T-cell (primary cell): ENCODE measurements around the gene PGC. TPM values are rescaled to one million over a fixed set of nuclear protein-coding genes. Genes with fewer than 3 reads are reported as not detected.

Experiments used
- ATAC-seq, 4 experiments: fragments of 200-7000 bp in 3 of 4; fragments of 150-1000 bp in 1 of 4; cut with Tn5 transposase; replicated peaks in 1 of 4; 1 replicate in 3 of 4; 2 replicates in 1 of 4; pipeline ENCODE4 v1.10.0; 2021; ENCODE audit warnings: moderate library complexity in 3 of 4, mild to moderate bottlenecking in 2 of 4, moderate number of reproducible peaks in 1 of 4
- CTCF ChIA-PET, 2 donors: fragments of 300-600 bp; sonication (Branson Sonifier 250); formaldehyde crosslinking; loops; one replicate each; lab custom pipeline; 2022; ENCODE audit warnings: antibody characterized with exemption in 2 of 2; lab: Charles Lee
- POLR2A ChIA-PET, 2 donors: fragments of 300-600 bp; sonication (Branson Sonifier 250); formaldehyde crosslinking; loops; one replicate each; lab custom pipeline; 2022; ENCODE audit warnings: antibody characterized with exemption in 2 of 2; lab: Charles Lee
- DNase-seq, 35 experiments: peaks; one replicate each; pipeline versions ENCODE4 v3.0.0 to v3.0.0-alpha.2; 2013 to 2023
- H3K27ac ChIP-seq: one replicate; pipeline ENCODE4 v1.5.1; 2013; ENCODE audit warnings: low read length
- H3K27me3 ChIP-seq, 2 experiments: replicated peaks in 1 of 2; 1 replicate in 1 of 2; 2 replicates in 1 of 2; pipeline versions ENCODE4 v1.6.1 to v1.7.0; 2013; ENCODE audit warnings: low read length in 1 of 2, mixed read lengths in 1 of 2; ENCODE audit not compliant: control insufficient read depth in 2 of 2, insufficient read depth in 2 of 2; ENCODE audit errors: extremely low read depth in 1 of 2
- H3K36me3 ChIP-seq, 2 donors: 1 replicate in 1 of 2; 2 replicates in 1 of 2; pipeline versions ENCODE4 v1.6.1 to v1.7.0; 2013; ENCODE audit warnings: low read length in 1 of 2; ENCODE audit not compliant: control insufficient read depth in 2 of 2, insufficient read depth in 1 of 2; ENCODE audit errors: extremely low read depth in 1 of 2
- H3K4me1 ChIP-seq, 2 experiments: 1 replicate in 1 of 2; 2 replicates in 1 of 2; pipeline versions ENCODE4 v1.6.1 to v1.7.0; 2013; ENCODE audit warnings: low read length in 2 of 2, mixed read lengths in 1 of 2; ENCODE audit not compliant: insufficient read depth in 2 of 2, control insufficient read depth in 1 of 2; ENCODE audit errors: extremely low read depth in 1 of 2
- H3K4me3 ChIP-seq, 2 donors: 1 replicate in 1 of 2; 2 replicates in 1 of 2; pipeline versions ENCODE4 v1.5.1 to v1.7.0; 2013; ENCODE audit warnings: mild to moderate bottlenecking in 2 of 2, low read length in 1 of 2, moderate library complexity in 1 of 2; ENCODE audit not compliant: control insufficient read depth in 1 of 2; ENCODE audit errors: extremely low read depth in 1 of 2
- H3K9me3 ChIP-seq: 2 replicates; pipeline ENCODE4 v1.7.0; 2013
- H3K27ac Mint-ChIP-seq, 2 donors: one replicate each; pipeline ENCODE4 v1.8.0; 2020 to 2021; ENCODE audit warnings: mild to moderate bottlenecking in 2 of 2, mixed read lengths in 2 of 2
- H3K27me3 Mint-ChIP-seq, 2 donors: one replicate each; pipeline ENCODE4 v1.8.0; 2021 to 2022; ENCODE audit warnings: mixed read lengths in 2 of 2
- H3K36me3 Mint-ChIP-seq: one replicate; pipeline ENCODE4 v1.8.0; 2021; ENCODE audit warnings: mixed read lengths
- H3K4me1 Mint-ChIP-seq, 3 donors: one replicate each; pipeline ENCODE4 v1.8.0; 2020 to 2022; ENCODE audit warnings: mixed read lengths in 3 of 3, mild to moderate bottlenecking in 1 of 3
- H3K4me3 Mint-ChIP-seq, 3 donors: one replicate each; pipeline ENCODE4 v1.8.0; 2020 to 2022; ENCODE audit warnings: mild to moderate bottlenecking in 3 of 3, mixed read lengths in 3 of 3, moderate library complexity in 3 of 3
- H3K9me3 Mint-ChIP-seq, 3 donors: one replicate each; pipeline ENCODE4 v1.8.0; 2020 to 2022; ENCODE audit warnings: mixed read lengths in 3 of 3
- WGBS: methylation state at CpG from one replicate; pipeline ENCODE4 v1.1.5; 2013; ENCODE audit warnings: missing lambda C conversion rate; ENCODE audit not compliant: insufficient coverage; 5-methylcytosine and 5-hydroxymethylcytosine counted together
- total RNA-seq, 35 experiments: library from RNA in 6 of 35; stranded (reverse) in 6 of 35; fragments of 120-200 nt in 1 of 35; gene quantifications; one replicate each; pipeline versions ENCODE4 v1.2.1 to v1.2.4 and lab custom pipeline; 2013 to 2026

Gene PGC
- total RNA-seq, 5 donors from 2014 or later (not counting 1 experiment from before 2014, with no cell fraction given): 0.58 to 0.86 (median 0.70) TPM; not detected in 2

GRCh38 chr6:41736800-41737555, 10.2 kb downstream of the PGC start:
- ChIA-PET CTCF (no interaction called here), POLR2A (interaction anchor here (0.6 kb wide), 2 partner anchors 30 to 436 kb away, joined by 3 to 4 read pairs; no protein-coding TSS in a partner anchor)
- Histone ChIP-seq H3K9me3 (no peaks in the 10 kb centered on the region), H3K36me3 (no peaks in the 10 kb centered on the region), H3K27me3 (peaks cover 0 to 13% of the 10 kb centered on the region in 2 experiments), H3K4me3 (no peak overlapping the region), H3K27ac (no peak overlapping the region), H3K4me1 (peaks cover 19 to 25% of the 10 kb centered on the region in 2 experiments)
- Mint-ChIP-seq H3K36me3 (no peaks in the 10 kb centered on the region), H3K27me3 (no peaks in the 10 kb centered on the region), H3K9me3 (no peaks in the 10 kb centered on the region), H3K4me1 (peaks cover 19 to 21% (median 20%) of the 10 kb centered on the region in 3 donors), H3K4me3 (no peak overlapping the region), H3K27ac (no peak overlapping the region)
- ATAC-seq (no peak), DNase-seq (no peak)
- 84% methylated on average over 10 of the region's 13 CpGs for WGBS

GRCh38 chr6:41736186-41736733, 10.9 kb downstream of the PGC start:
- no peak overlapping the region for H3K27ac ChIP-seq
- Mint-ChIP-seq H3K27ac (no peak overlapping the region), H3K36me3 (no peaks in the 10 kb centered on the region), H3K9me3 (no peaks in the 10 kb centered on the region), H3K27me3 (no peaks in the 10 kb centered on the region), H3K4me3 (peak overlapping the region in 1 of 3 donors; percentile 80), H3K4me1 (peaks cover 24 to 27% (median 25%) of the 10 kb centered on the region in 3 donors)
- 94% methylated on average over 3 of the region's 6 CpGs for WGBS
- ATAC-seq (no peak), DNase-seq (no peak)
- ChIA-PET CTCF (no interaction called here), POLR2A (interaction anchor here (0.6 kb wide), 2 partner anchors 30 to 436 kb away, joined by 3 to 4 read pairs; no protein-coding TSS in a partner anchor)
- H3K4me1 ChIP-seq: peaks cover 21 to 32% of the 10 kb centered on the region in 2 experiments
- H3K36me3 ChIP-seq: no peaks in the 10 kb centered on the region
- no peaks in the 10 kb centered on the region for H3K9me3 ChIP-seq
- H3K4me3 ChIP-seq: no peak overlapping the region
- H3K27me3 ChIP-seq: peaks cover 0 to 13% of the 10 kb centered on the region in 2 experiments

DNA sequence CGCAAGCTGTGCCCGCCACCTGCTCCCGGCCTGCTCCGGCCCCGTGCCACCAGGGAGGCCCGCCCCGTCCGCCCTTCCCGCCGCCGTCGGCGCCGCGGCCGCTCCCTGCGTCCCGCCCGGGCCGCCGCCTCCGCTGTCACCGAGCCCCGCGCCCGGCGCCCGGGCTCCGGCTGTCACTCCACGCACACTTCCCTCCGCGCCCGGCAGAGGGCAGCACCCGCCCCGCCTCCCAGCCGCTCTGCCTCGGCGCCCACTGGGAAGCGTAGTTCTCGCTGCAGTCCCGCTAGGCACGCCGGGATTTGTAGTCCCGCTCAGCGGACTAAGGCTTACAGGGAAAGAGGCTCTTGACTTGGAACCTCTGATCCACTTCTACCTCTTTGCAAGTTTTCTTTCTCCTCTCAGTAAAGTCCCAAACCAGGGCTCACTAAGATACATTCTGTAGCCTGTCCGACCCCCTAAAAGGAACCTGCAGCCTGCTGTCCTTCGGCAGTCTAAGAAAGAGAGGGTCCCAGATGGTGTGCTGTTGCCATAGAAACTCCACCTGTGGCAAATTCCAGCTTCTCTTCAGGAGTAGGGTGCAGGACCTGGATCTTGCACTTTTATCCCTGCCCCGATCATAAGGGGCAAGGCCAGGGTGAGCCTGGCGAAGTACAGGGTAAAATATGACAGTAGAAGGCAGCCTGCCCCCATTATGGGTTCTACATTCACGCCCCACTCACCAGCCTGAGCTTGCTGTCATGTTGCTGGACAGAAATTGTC, 11.6 kb downstream of the PGC start, which contains the start of gene TFEB:
Gene TFEB (minus strand): TSS at position 182 of the 759 bp plus-strand sequence. CDS start 44,395 bp downstream, outside the sequence.
- peak within 1 kb of the TSS; percentile 55 to 77 for H3K27ac Mint-ChIP-seq
- POLR2A ChIA-PET: no interaction called here
- Histone ChIP-seq H3K27me3 (peaks cover 0 to 13% of the 10 kb centered on the region in 2 experiments), H3K9me3 (no peaks in the 10 kb centered on the region), H3K27ac (peak within 1 kb of the TSS; percentile 79), H3K4me1 (peaks cover 21 to 39% of the 10 kb centered on the region in 2 experiments), H3K4me3 (peak within 1 kb of the TSS; percentile 60 to 75), H3K36me3 (no peaks in the 10 kb centered on the region)
- no peaks in the 10 kb centered on the region for H3K36me3 Mint-ChIP-seq
- DNase-seq (peak; percentile 80 to 96 (median 91)), ATAC-seq (peak; percentile 68 to 82 (median 71))
- H3K4me3 Mint-ChIP-seq: peak within 1 kb of the TSS; percentile 80 to 84 (median 80)
- no peaks in the 10 kb centered on the region for H3K27me3 Mint-ChIP-seq
- WGBS: 2% methylated on average over 47 of the region's 50 CpGs
- H3K9me3 Mint-ChIP-seq: no peaks in the 10 kb centered on the region
- H3K4me1 Mint-ChIP-seq: peaks cover 26 to 33% (median 32%) of the 10 kb centered on the region in 3 donors
- CTCF ChIA-PET: interaction anchor here in 1 of 2 donors (0.8 to 1.9 kb wide), 2 partner anchors 31 to 51 kb away, joined by 3 to 12 read pairs; partner anchors contain the start of gene TOMM6

- H3K36me3 ChIP-seq: no peaks in the 10 kb centered on the region
- peaks cover 34 to 41% (median 38%) of the 10 kb centered on the region in 3 donors for H3K4me1 Mint-ChIP-seq
- no peaks in the 10 kb centered on the region for H3K36me3 Mint-ChIP-seq
- H3K9me3 Mint-ChIP-seq: no peaks in the 10 kb centered on the region
- peak overlapping the region; percentile 79 for H3K27ac ChIP-seq
- ATAC-seq (peak; percentile 48 to 65 (median 60)), DNase-seq (peak; percentile 15 to 78 (median 53))
- H3K9me3 ChIP-seq: no peaks in the 10 kb centered on the region
- peaks cover 0 to 9% of the 10 kb centered on the region in 2 experiments for H3K27me3 ChIP-seq
- WGBS: under 1% methylated on average over 57 of the region's 76 CpGs
- H3K4me3 ChIP-seq: peak overlapping the region; percentile 60 to 75
- H3K27me3 Mint-ChIP-seq: no peaks in the 10 kb centered on the region
- H3K27ac Mint-ChIP-seq: no peak overlapping the region
- H3K4me3 Mint-ChIP-seq: peak overlapping the region; percentile 80 to 84 (median 80)
- ChIA-PET POLR2A (interaction anchor here (0.6 kb wide), 3 partner anchors 13 to 1196 kb away, joined by 3 to 6 read pairs (median 3); no protein-coding TSS in a partner anchor), CTCF (interaction anchor here (0.7 to 1.9 kb wide), 8 partner anchors 26 to 316 kb away, joined by 3 to 12 read pairs (median 3); partner anchors contain the start of genes FRS3 (in 1 of the 2), TAF8 (in 1 of the 2) and TOMM6 (in 1 of the 2))
- H3K4me1 ChIP-seq: peaks cover 23 to 47% of the 10 kb centered on the region in 2 experiments
Measured at GRCh38 chr6:41734666-41735426, 12.4 kb downstream of the PGC start.

GRCh38 chr6:41733707-41734665, 13.2 kb downstream of the PGC start:
- peak overlapping the region; percentile 76 to 83 (median 80) for H3K4me3 Mint-ChIP-seq
- 5% methylated on average over 65 of the region's 73 CpGs for WGBS
- H3K36me3 Mint-ChIP-seq: no peaks in the 10 kb centered on the region
- no peaks in the 10 kb centered on the region for H3K36me3 ChIP-seq
- peak overlapping the region; percentile 86 for H3K27ac ChIP-seq
- H3K27ac Mint-ChIP-seq: peak overlapping the region; percentile 73 to 85
- H3K9me3 ChIP-seq: no peaks in the 10 kb centered on the region
- peaks cover 0 to 2% of the 10 kb centered on the region in 2 experiments for H3K27me3 ChIP-seq
- DNase-seq (peak; percentile 41 to 86 (median 66)), ATAC-seq (peak; percentile 65 to 74 (median 74))
- no peaks in the 10 kb centered on the region for H3K9me3 Mint-ChIP-seq
- H3K4me3 ChIP-seq: peak overlapping the region; percentile 49 to 75
- peaks cover 35 to 50% (median 43%) of the 10 kb centered on the region in 3 donors for H3K4me1 Mint-ChIP-seq
- peaks cover 27 to 55% of the 10 kb centered on the region in 2 experiments for H3K4me1 ChIP-seq
- POLR2A ChIA-PET: interaction anchor here (0.6 to 0.7 kb wide), 5 partner anchors 12 to 1325 kb away, joined by 3 to 6 read pairs (median 3); partner anchors contain the start of gene MRPL2 (in 1 of the 2)
- CTCF ChIA-PET: interaction anchor here (0.6 to 1.9 kb wide), 9 partner anchors 25 to 317 kb away, joined by 3 to 12 read pairs (median 3); partner anchors contain the start of genes FRS3 (in 1 of the 2), TAF8 (in 1 of the 2) and TOMM6 (in 1 of the 2)
- H3K27me3 Mint-ChIP-seq: no peaks in the 10 kb centered on the region
